Mesenchymal stem cell (in vitro differentiated cells and primary cell): ENCODE results near the gene KDM4C.
"Not testable (repeated sequence)": the region's sequence is repeated elsewhere in the genome, so short reads cannot be mapped to it uniquely, and the experiment has no call there.

Experiments used
- DNase-seq: peaks from one replicate; pipeline ENCODE4 v3.0.0-alpha.2; 2013
- H2AFZ ChIP-seq: one replicate; pipeline ENCODE4 v1.6.1; 2013; ENCODE audit warnings: low read depth, mild to moderate bottlenecking, control low read depth, inconsistent platforms, low read length, moderate library complexity
- H2AK5ac ChIP-seq: 2 replicates; pipeline ENCODE4 v1.6.1; 2013; ENCODE audit warnings: low read length, moderate library complexity, mild to moderate bottlenecking, inconsistent platforms; ENCODE audit not compliant: severe bottlenecking
- H2BK120ac ChIP-seq: one replicate; pipeline ENCODE4 v1.6.1; 2013; ENCODE audit warnings: low read depth, mild to moderate bottlenecking, inconsistent platforms, low read length, moderate library complexity
- H2BK12ac ChIP-seq, 2 experiments: one replicate each; pipeline ENCODE4 v1.6.1; 2013; ENCODE audit warnings: inconsistent platforms in 2 of 2, low read length in 2 of 2, mild to moderate bottlenecking in 2 of 2, moderate library complexity in 2 of 2, control low read depth in 1 of 2
- H2BK15ac ChIP-seq: one replicate; pipeline ENCODE4 v1.6.1; 2013; ENCODE audit warnings: mild to moderate bottlenecking, low read depth, inconsistent platforms; ENCODE audit not compliant: poor library complexity, severe bottlenecking
- H2BK5ac ChIP-seq: 2 replicates; pipeline ENCODE4 v1.6.1; 2013; ENCODE audit warnings: low read depth, mild to moderate bottlenecking, low read length, control low read depth, inconsistent platforms; ENCODE audit not compliant: poor library complexity, severe bottlenecking
- H3K14ac ChIP-seq, 2 experiments: one replicate each; pipeline ENCODE4 v1.6.1; 2013; ENCODE audit warnings: inconsistent platforms in 2 of 2, low read length in 2 of 2, control low read depth in 1 of 2, mild to moderate bottlenecking in 1 of 2, moderate library complexity in 1 of 2
- H3K18ac ChIP-seq, 2 experiments: one replicate each; pipeline ENCODE4 v1.6.1; 2013; ENCODE audit warnings: inconsistent platforms in 2 of 2, low read length in 2 of 2, control low read depth in 1 of 2, low read depth in 1 of 2, mild to moderate bottlenecking in 1 of 2
- H3K23ac ChIP-seq, 2 experiments: one replicate each; pipeline ENCODE4 v1.6.1; 2013; ENCODE audit warnings: inconsistent platforms in 2 of 2, low read length in 2 of 2, mild to moderate bottlenecking in 2 of 2, moderate library complexity in 2 of 2, control low read depth in 1 of 2
- H3K27ac ChIP-seq: 2 replicates; pipeline ENCODE4 v1.5.1; 2013; ENCODE audit warnings: mild to moderate bottlenecking, moderate library complexity, low read length, control low read depth, inconsistent platforms; ENCODE audit not compliant: poor library complexity, severe bottlenecking
- H3K27me3 ChIP-seq, 2 experiments: 2 replicates each; pipeline versions ENCODE4 v1.6.1 to v1.7.0; 2013; ENCODE audit warnings: low read length in 2 of 2, mild to moderate bottlenecking in 2 of 2, moderate library complexity in 2 of 2, control low read depth in 1 of 2, inconsistent platforms in 1 of 2; ENCODE audit not compliant: control insufficient read depth in 1 of 2, insufficient read depth in 1 of 2
- H3K36me3 ChIP-seq, 2 experiments: 2 replicates each; pipeline versions ENCODE4 v1.6.1 to v1.7.0; 2013; ENCODE audit warnings: low read length in 2 of 2, control low read depth in 1 of 2, inconsistent platforms in 1 of 2, low read depth in 1 of 2, mild to moderate bottlenecking in 1 of 2; ENCODE audit not compliant: insufficient read depth in 2 of 2, control insufficient read depth in 1 of 2
- H3K4ac ChIP-seq, 2 experiments: one replicate each; pipeline ENCODE4 v1.6.1; 2013; ENCODE audit warnings: inconsistent platforms in 2 of 2, low read length in 2 of 2, mild to moderate bottlenecking in 2 of 2, moderate library complexity in 2 of 2, control low read depth in 1 of 2, low read depth in 1 of 2
- H3K4me1 ChIP-seq: 2 replicates; pipeline ENCODE4 v1.6.1; 2013; ENCODE audit warnings: low read depth, low read length, control low read depth; ENCODE audit not compliant: control insufficient read depth, insufficient read depth
- H3K4me2 ChIP-seq: 2 replicates; pipeline ENCODE4 v1.6.1; 2013; ENCODE audit warnings: low read length, mild to moderate bottlenecking, inconsistent platforms; ENCODE audit not compliant: poor library complexity, severe bottlenecking
- H3K4me3 ChIP-seq, 2 experiments: 2 replicates each; pipeline versions ENCODE4 v1.5.1 to v1.7.0; 2013; ENCODE audit warnings: low read length in 2 of 2, mild to moderate bottlenecking in 2 of 2, control low read depth in 1 of 2, low read depth in 1 of 2; ENCODE audit not compliant: insufficient read depth in 1 of 2
- H3K79me1 ChIP-seq: replicated peaks from 2 replicates; pipeline ENCODE4 v1.6.1; 2013; ENCODE audit warnings: mild to moderate bottlenecking, control low read depth, low read length, inconsistent platforms; ENCODE audit not compliant: poor library complexity, severe bottlenecking
- H3K9ac ChIP-seq: 2 replicates; pipeline ENCODE4 v1.7.0; 2013; ENCODE audit warnings: mild to moderate bottlenecking, low read length, moderate library complexity
- H3K9me3 ChIP-seq: 2 replicates; pipeline ENCODE4 v1.7.0; 2013; ENCODE audit warnings: mild to moderate bottlenecking, low read length; ENCODE audit not compliant: control insufficient read depth
- H4K8ac ChIP-seq: one replicate; pipeline ENCODE4 v1.6.1; 2013; ENCODE audit warnings: inconsistent platforms, mild to moderate bottlenecking, low read length, moderate library complexity
- H4K91ac ChIP-seq: one replicate; pipeline ENCODE4 v1.6.1; 2013; ENCODE audit warnings: mild to moderate bottlenecking, low read length, inconsistent platforms
- WGBS: methylation state at CpG from one replicate; pipeline ENCODE4 v1.1.7; 2013; ENCODE audit warnings: mixed read lengths; 5-methylcytosine and 5-hydroxymethylcytosine counted together

KDM4C gene

DNA sequence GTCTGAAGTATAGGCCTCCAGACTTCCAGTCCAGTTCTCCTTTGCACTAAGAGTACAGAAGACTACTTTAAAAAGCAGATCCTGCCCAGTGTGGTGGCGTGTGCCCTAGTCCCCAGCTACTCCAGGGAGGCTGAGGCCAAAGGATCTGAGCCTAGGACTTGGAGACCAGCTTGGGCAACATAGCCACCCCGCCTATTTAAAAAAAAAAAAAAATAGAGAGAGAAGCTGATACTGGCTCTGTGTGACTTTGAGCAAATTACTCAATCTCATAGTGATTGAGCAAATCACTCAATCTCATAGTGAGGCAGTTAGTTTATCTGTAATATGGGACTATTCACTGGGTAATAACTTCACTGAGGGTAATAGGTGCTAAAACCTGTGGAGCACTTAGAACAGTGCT lies 43.6 kb upstream of the KDM4C start:
- Histone ChIP-seq H3K9me3 (no peaks in the 10 kb centered on the region), H4K8ac (no peak overlapping the region), H3K27me3 (peaks cover 0 to 9% of the 10 kb centered on the region in 2 experiments), H3K79me1 (no peaks in the 10 kb centered on the region), H3K36me3 (no peaks in the 10 kb centered on the region), H3K27ac (no peak overlapping the region), H3K18ac (no peak overlapping the region), H3K23ac (no peak overlapping the region), H2BK12ac (no peak overlapping the region), H3K4me1 (no peaks in the 10 kb centered on the region), H4K91ac (no peak overlapping the region), H3K9ac (no peak overlapping the region), H2BK15ac (no peak overlapping the region), H3K4me3 (no peak overlapping the region), H3K14ac (no peak overlapping the region), H2AK5ac (no peak overlapping the region), H2BK5ac (no peak overlapping the region), H2AFZ (no peak overlapping the region), H2BK120ac (no peak overlapping the region), H3K4ac (no peak overlapping the region), H3K4me2 (no peak overlapping the region)
- DNase-seq = no peak
- WGBS = 71% methylated on average over 1 of the region's 2 CpGs

DNA sequence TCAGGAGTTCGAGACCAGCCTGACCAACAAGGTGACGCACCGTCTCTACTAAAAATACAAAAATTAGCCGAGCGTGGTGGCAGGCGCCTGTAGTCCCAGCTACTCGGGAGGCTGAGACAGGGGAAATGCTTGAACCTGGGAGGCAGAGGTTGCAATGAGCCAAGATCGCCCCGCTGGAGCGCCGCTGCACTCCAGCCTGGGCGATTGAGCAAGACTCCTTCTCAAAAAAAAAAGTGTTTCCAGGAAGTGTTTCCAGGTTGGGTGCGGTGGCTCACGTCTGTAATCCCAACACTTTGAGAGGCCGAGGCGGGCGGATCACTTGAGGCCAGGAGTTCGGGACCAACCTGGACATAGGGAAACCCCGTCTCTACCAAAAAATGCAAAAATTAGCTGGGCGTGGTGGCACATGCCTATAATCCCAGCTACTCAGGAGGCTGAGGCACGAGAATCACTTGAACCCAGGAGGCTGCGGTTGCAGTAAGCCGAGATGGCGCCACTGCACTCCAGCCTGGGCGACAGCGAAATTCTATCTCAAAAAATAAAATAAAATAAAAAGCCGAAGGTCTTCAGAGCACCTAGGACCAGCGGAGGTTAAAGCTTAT lies 42.5 kb upstream of the KDM4C start:
- not testable (repeated sequence) for DNase-seq, H3K18ac ChIP-seq, H3K9ac ChIP-seq, H3K4me3 ChIP-seq, H3K4me1 ChIP-seq, H4K8ac ChIP-seq, H4K91ac ChIP-seq, H3K79me1 ChIP-seq, H3K9me3 ChIP-seq, H2AK5ac ChIP-seq, H3K27me3 ChIP-seq, H2BK12ac ChIP-seq, H3K4ac ChIP-seq, H2BK15ac ChIP-seq, H3K14ac ChIP-seq, H3K36me3 ChIP-seq, H2BK5ac ChIP-seq, H3K27ac ChIP-seq, H2AFZ ChIP-seq, H3K4me2 ChIP-seq, H3K23ac ChIP-seq, H2BK120ac ChIP-seq
- WGBS = 95% methylated on average over 28 of the region's 28 CpGs

- Histone ChIP-seq H4K91ac (no peak overlapping the region), H3K4me3 (peak overlapping the region in 1 of 2 experiments; percentile 76), H3K27ac (no peak overlapping the region), H2BK5ac (no peak overlapping the region), H3K4ac (no peak overlapping the region), H2BK15ac (no peak overlapping the region), H2AFZ (no peak overlapping the region), H3K23ac (no peak overlapping the region), H2AK5ac (no peak overlapping the region), H3K4me1 (no peaks in the 10 kb centered on the region), H3K18ac (no peak overlapping the region), H3K9ac (peak overlapping the region; percentile 37), H3K27me3 (peaks cover 0 to 9% of the 10 kb centered on the region in 2 experiments), H3K9me3 (no peaks in the 10 kb centered on the region), H3K79me1 (no peaks in the 10 kb centered on the region), H2BK12ac (no peak overlapping the region), H3K4me2 (no peak overlapping the region), H2BK120ac (no peak overlapping the region), H3K36me3 (no peaks in the 10 kb centered on the region), H3K14ac (no peak overlapping the region), H4K8ac (no peak overlapping the region)
- WGBS = 94% methylated on average over 61 of the region's 61 CpGs
- DNase-seq = no peak
Measured at GRCh38 chr9:6715755-6716643, 41.8 kb upstream of the KDM4C start.

GRCh38 chr9:6716766-6717165 lies 41.0 kb upstream of the KDM4C start:
- H3K14ac ChIP-seq = no peak overlapping the region
- H2BK5ac ChIP-seq = no peak overlapping the region
- no peak overlapping the region for H2AFZ ChIP-seq
- WGBS = 89% methylated on average over 9 of the region's 9 CpGs
- H2BK15ac ChIP-seq = no peak overlapping the region
- DNase-seq = no peak
- no peak overlapping the region for H3K18ac ChIP-seq
- no peak overlapping the region for H3K4ac ChIP-seq
- H4K8ac ChIP-seq = no peak overlapping the region
- H3K4me1 ChIP-seq = no peaks in the 10 kb centered on the region
- H3K27me3 ChIP-seq = peaks cover 0 to 9% of the 10 kb centered on the region in 2 experiments
- no peaks in the 10 kb centered on the region for H3K36me3 ChIP-seq
- no peak overlapping the region for H3K27ac ChIP-seq
- no peak overlapping the region for H3K4me3 ChIP-seq
- no peaks in the 10 kb centered on the region for H3K79me1 ChIP-seq
- no peak overlapping the region for H2AK5ac ChIP-seq
- H2BK120ac ChIP-seq = no peak overlapping the region
- H4K91ac ChIP-seq = no peak overlapping the region
- H3K9ac ChIP-seq = no peak overlapping the region
- no peak overlapping the region for H3K4me2 ChIP-seq
- no peak overlapping the region for H2BK12ac ChIP-seq
- H3K23ac ChIP-seq = no peak overlapping the region
- H3K9me3 ChIP-seq = no peaks in the 10 kb centered on the region
